GM21447 (cell line): ENCODE data around the gene EPHA3.

Experiments used
- ATAC-seq: cut with Tn5 transposase; IDR thresholded peaks from one replicate; pipeline ENCODE4 v1.9.1; 2021; ENCODE audit not compliant: unreplicated experiment

The EPHA3 gene

GRCh38 chr3:89107461-89108290 lies at the start of gene EPHA3:
TSS of gene EPHA3 (plus strand) at chr3:89107621. CDS start at chr3:89107749, 128 bp downstream.
- ATAC-seq, result peak; percentile 95

- ATAC-seq, result no peak
These were observed 49.0 kb upstream of the EPHA3 start for GRCh38 chr3:89058371-89058770.

- ATAC-seq, result no peak
These were observed 48.1 kb upstream of the EPHA3 start for GRCh38 chr3:89059211-89059925.

GRCh38 chr3:89061259-89061658 lies 46.2 kb upstream of the EPHA3 start:
- no peak for ATAC-seq

DNA sequence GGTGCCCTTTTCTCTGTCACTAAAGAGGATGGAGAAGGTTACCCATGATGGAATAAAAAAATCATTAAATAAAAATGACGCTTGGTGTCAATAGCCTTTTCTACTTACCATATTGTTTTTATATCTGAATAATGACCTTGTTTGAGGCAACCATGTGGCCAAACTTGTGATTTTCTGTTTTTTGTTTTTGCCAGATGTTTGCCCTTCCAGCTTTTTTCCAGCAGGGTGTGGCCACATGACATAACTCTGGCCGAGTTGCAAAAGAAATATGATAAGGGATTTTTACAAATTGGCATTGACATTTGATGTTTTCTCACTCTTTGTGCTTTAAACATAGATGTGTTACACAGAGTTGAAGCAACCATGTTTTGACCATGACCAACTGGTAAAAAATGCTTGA lies 39.7 kb upstream of the EPHA3 start:
- no peak for ATAC-seq

DNA sequence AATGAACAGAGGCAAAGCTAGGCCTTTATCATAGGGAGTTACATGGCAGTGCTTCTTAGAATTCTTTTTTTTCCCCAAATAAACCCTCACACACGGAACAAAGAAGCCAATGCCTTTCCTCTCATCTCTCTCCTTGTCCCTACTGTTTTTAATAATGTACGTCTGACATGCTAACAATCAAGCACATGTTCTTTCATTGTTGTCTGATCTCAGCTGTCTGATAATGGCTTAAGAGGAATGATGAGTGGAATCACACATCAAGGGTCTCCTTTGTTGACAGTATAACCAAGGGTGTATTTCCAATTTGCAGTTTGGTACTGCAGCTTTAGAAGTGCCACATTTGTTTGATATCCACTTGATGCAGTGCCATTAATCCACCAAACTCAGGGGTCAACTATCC lies 34.8 kb upstream of the EPHA3 start:
- no peak for ATAC-seq

DNA sequence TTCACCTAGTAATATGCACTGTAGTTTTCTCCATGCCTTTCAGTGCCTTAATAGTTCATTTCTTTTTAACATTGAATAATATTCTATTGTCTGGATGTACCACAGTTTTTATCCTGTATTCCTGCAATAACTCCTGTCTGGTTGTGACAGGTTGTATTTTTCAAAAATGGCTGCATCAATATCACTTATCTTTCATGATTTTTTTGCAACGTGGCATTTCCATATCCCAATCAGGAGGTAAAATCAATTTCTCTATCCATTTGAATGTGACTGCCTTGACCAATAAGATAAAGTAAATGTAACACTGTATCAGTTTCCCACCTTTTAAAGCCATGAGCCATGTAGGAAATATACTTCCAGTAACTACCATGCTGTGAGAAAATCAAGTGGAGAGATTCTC lies 27.5 kb upstream of the EPHA3 start:
- ATAC-seq, result no peak

DNA sequence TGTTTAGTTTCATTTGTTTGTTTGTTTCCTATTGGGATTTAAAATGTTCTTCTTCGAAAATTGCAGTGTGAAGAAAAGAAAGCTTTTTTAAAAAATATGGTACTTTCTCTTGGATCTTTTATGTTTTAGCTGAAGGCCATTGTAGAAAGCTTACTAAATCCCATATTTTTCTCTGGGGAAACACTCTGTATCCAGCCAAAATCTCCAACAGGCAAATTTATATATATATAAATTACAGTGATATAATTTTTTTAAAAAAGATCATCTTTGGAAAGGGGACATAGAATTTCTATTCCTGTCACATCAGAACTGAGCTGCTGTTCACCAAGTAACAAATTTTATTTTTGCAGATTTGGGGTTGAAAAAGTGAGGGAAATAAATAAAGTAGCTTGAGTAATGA lies 19.6 kb upstream of the EPHA3 start:
- ATAC-seq, result no peak

GRCh38 chr3:89098173-89098572 lies 9.2 kb upstream of the EPHA3 start:
- ATAC-seq, result no peak

DNA sequence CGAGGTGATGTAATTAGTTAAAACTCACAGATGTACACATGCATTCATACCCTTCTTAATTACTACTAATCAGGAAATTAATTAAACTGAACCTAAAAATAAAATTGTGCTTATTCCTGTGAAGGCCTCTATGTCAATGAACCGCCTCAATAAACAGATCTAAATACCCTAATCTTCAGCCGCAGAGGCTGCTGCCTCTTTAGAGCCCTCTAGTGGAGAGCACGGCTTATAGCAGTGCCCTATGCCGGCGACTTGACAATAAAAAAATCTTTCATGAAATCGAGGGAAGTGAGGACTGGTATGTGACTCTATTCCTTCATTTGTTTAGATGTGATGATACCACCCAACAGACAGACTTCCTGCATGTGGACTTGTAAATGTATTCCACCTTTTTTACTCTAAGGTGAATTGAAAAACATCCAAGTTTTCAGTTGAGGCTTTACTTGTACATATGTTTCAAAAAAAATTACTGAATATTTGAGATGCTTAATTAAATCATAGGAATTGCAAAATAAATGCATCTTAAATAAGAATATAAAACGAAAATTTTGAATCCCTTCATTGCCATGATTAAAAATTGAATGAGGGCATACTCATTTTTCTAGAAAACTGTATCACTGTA lies 8.3 kb upstream of the EPHA3 start:
- peak; percentile 93 for ATAC-seq

DNA sequence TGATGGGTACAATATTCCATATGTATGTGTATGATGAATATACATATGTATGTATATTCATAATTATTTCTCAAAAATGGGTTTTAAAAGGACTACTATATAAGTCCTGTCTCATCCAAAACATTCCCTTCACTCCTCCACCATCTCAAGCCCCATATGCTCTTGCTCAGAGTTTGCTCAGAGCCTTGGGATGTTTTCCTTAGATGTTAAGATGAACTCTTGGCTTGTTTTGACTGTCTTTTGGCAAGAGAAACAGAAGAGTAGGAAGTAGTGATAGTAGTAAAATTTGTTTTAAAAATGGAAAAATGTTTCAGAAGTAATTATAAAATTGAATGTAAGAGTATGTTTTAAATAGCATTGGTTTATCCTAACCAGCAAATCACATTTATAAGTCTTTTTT lies 6.2 kb upstream of the EPHA3 start:
- ATAC-seq, result no peak

DNA sequence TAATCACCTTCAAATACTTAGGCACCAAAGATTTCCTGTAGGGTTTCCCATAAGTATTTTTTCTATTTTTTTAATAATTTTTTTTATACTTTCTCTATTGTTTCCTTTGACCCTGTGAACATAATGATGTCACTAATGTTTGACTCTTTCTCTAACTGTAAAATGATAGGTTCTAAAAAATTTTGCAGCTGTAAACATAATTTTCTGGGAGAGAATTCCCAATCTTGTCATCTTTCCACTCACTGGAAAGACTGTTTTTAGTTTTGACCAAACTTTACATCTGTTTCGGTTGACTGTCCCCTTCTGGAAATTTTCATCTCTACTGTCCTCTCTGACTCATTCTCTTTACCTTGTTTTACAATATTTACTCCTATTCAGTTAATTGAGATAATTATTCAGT lies 5.5 kb upstream of the EPHA3 start:
- no peak for ATAC-seq

- no peak for ATAC-seq
These were observed 2.9 kb upstream of the EPHA3 start for GRCh38 chr3:89104499-89104898.

DNA sequence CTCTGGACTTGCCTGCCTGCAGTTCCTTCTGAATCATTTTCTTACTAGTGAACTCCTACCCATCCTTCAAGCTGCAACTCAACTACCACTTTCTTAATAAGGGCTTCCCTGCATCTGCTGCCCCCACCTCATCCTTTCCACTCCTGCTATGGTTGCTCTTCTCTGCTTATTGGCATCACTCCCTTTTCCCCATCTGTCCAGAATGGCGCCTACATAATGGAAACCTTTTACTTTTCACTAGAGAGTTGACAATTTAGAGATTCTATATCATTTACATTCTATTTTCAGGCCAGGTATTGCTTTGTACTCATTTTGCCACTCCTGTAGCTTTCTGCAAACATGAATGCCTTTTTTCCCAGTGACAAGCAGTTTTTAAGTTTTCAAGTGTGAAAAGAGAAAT lies 1.9 kb upstream of the EPHA3 start:
- ATAC-seq, result no peak

- no peak for ATAC-seq
These were observed 800 bp downstream of the EPHA3 start for GRCh38 chr3:89108291-89108550.

DNA sequence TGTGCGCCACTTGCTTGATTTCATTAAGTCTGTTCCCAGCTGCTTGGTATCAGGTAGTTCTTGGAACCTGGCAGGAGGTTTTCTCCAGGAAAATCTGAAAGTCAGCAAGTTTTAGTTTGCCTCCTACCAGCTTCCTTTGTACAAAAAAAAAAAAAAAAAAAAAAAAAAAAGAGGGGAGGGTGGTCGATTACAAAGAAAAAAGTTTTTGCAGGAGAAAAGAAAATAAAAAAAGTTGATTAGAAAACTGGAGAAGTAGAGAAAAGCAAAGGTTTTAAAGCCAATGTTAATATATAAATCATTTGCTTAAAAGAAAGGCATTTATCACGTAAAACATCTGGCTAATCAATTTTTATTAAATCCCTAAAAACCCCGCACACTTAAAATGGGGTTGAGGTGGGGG lies 5.9 kb downstream of the EPHA3 start:
- ATAC-seq, result no peak

DNA sequence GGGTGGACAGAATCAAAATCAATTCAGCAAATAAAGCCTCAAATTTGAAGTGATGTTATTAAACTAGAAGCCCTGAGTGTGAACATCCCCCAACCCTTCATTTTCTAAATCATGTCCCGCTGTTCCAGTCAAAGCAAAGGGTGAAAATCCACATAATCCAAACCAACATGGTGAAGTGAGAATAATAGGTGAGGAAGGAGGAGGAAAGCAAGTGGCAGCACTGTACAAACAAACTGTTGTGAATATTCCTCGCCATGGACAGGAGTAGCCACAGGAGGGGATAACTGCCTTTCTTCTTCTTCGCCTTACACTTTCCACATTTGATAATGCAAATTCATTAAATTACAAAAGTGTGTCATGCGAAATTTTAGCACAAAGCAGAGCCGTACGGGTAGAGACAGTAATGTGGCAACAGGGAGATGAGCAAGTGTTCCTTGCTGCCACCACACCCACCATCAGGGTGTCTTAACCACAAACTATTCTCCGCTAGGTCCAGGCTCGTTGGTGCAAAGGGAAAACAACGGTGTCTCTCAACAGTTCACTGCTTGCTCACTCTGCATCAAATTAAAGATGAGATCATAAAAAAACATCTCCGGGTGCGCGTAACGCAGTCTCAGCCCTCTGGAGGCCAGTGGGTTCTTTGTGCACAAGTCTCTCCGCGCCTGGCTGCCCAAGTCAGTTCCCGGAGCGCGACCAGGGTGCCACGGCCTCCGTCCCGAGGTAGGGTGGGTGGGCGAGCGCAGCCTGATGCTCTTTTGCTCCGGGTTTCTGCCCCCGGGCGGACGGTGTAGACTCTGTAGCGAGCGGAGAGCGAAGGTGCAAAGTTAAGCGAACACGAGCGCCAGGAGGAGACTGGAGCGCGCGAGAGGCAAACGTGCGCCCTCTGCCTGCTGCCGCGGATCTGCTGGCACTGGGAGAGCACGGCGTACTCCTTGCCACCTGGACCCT lies 6.7 kb downstream of the EPHA3 start:
- ATAC-seq, result peak; percentile 98

GRCh38 chr3:89114841-89115223 lies 7.4 kb downstream of the EPHA3 start:
- ATAC-seq, result no peak

- ATAC-seq, result no peak
These were observed 9.1 kb downstream of the EPHA3 start for GRCh38 chr3:89116476-89116875.

- ATAC-seq, result no peak
These were observed 30.6 kb downstream of the EPHA3 start for GRCh38 chr3:89138048-89138447.

GRCh38 chr3:89139870-89140269 lies 32.4 kb downstream of the EPHA3 start:
- no peak for ATAC-seq
